NOMO-1 (cell line): ENCODE results near the gene TMEM108.

Experiments
- DNase-seq, 2 experiments: peaks; one replicate each; lab custom pipeline; 2025; ENCODE audit not compliant: unreplicated experiment in 2 of 2; lab: John Stamatoyannopoulos, UW

TMEM108 gene

DNA sequence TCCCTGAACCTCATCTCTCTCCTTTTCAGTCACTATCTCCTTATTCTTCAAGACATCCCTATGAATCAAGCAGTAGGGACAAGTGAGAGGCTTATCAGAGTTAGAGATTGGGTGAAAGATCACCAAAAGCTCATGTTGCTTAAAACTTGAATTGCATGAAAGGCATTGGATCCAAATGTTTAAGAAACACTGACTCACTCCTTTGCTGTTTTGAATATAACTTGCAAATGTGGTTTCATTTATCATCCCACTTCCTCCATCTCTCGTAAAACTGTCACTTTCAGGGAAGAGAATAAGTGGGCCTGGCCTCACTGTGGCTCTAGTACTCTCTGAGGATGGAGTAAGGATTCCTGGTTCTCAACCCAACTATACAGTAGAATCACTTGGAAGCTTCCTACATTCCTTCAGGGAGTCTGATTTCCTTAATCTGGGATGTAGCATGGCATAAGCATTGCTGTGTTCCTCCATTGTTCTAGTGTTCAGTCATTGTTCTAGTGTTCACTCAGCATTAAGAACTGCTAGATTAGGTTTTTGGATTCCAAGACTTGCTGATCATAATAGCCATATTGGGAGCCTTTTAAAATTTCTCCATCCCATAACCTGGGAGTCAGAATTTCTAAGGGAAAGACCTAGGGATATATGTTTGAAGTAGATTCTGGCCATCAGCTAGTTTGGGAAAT is 171.8 kb downstream of the TMEM108 start:
- DNase-seq, result peak; percentile 84 to 99

GRCh38 chr3:133210656-133211055 is 172.5 kb downstream of the TMEM108 start:
- no peak for DNase-seq

GRCh38 chr3:133211449-133211848 is 173.3 kb downstream of the TMEM108 start:
- peak; percentile 96 to 100 for DNase-seq

DNA sequence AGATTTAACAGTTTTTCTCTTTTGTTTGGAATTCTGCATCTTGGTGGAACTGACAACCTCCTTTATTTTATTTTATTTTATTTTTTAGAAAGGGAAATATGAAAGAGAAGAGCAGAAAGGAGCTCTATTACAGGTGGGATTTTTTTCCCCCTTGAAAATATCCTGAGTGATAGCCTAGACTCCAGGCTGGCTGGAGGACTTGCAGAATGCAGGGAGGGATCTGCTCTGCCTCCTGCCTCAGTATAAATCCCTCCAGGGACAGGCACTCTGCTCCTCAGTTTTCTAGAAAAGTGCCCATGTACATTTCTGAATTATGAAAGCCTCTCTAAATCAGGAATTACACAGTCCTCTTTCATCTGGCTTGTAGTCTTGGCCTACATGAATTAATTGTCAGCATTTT is 173.7 kb downstream of the TMEM108 start:
- DNase-seq, result no peak

- no peak for DNase-seq
Measured at GRCh38 chr3:133213937-133214336, 175.7 kb downstream of the TMEM108 start.

GRCh38 chr3:133227813-133228212 is 189.6 kb downstream of the TMEM108 start:
- DNase-seq, result no peak

- no peak for DNase-seq
Measured at GRCh38 chr3:133230195-133230594, 192.0 kb downstream of the TMEM108 start.

DNA sequence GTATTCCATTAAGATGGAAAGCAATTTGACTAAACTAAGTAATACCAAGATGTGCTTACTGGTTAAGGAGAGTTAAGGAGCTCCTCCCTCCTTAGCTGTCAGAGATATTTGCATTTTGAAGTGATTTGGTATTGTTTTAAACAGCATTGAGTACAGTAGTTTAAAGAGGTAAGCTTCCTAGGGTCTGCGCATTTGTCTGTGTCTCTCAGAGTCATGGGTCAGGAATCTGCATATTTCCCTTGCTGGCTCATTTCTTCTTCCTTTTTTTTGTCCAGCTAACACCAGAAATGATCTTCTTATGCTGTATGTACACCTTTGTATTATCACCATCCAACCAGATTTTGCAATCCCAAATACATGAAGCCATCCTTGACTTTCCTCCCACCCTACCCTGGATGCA is 198.7 kb downstream of the TMEM108 start:
- DNase-seq, result no peak

- DNase-seq, result no peak
Measured at GRCh38 chr3:133237380-133237779, 199.2 kb downstream of the TMEM108 start.

DNA sequence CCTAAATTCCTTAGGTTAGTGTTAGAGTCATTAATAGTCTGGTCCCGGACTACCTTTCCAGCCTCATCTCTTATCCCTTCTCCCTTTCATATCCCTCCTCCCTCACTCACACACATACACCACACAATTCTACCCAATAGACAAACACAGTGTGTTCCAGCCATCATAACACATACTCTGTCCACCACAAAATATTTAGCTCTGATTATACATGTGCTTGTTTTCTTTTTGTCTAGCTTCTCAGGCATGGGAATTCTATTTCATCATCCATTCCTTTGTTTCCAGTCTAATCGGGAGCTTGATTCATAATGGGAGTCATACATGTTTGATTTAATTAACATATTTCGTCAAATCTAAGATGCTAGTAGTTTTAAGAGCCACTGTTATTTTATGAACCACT is 199.8 kb downstream of the TMEM108 start:
- DNase-seq, result no peak

GRCh38 chr3:133246119-133246518 is 207.9 kb downstream of the TMEM108 start:
- DNase-seq, result no peak

GRCh38 chr3:133246773-133247172 is 208.6 kb downstream of the TMEM108 start:
- no peak for DNase-seq

- DNase-seq, result no peak
Measured at GRCh38 chr3:133248389-133248788, 210.2 kb downstream of the TMEM108 start.

DNA sequence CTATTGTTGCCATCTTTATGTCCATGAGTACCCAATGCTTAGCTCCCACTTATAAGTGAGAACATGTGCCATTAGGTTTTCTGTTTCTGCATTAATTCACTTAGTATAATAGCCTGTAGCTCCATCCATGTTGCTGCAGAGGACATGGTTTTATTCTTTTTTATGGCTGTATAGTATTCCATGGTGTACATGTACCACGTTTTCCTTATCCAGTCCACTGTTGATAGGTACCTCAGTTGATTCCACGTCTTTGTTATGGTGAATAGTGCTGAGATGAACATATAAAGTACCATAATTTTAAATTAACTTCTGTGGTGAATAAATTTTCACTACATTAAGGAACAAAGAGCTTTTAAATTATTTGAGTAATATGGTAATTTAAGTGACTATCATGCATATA is 211.3 kb downstream of the TMEM108 start:
- DNase-seq, result no peak

GRCh38 chr3:133254151-133254550 is 216.0 kb downstream of the TMEM108 start:
- no peak for DNase-seq

DNA sequence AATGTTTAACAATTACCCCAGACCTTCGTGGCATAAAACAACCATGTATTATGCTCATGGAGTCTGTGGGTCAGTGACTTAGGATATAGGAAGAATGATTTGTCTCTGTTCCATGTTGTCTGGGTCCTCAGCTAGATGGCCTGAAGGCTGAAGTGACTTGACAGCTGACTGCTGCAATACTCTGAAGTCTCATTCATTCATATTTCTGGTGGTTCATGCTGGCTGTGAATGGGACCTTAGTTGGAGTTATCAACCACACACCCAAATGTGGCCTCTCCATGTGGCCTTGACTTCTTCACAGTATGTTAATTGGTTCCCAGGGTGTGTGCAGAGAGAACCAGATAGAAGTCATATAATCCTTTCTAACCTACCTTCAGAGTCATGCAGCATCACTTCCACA is 216.5 kb downstream of the TMEM108 start:
- no peak for DNase-seq

DNA sequence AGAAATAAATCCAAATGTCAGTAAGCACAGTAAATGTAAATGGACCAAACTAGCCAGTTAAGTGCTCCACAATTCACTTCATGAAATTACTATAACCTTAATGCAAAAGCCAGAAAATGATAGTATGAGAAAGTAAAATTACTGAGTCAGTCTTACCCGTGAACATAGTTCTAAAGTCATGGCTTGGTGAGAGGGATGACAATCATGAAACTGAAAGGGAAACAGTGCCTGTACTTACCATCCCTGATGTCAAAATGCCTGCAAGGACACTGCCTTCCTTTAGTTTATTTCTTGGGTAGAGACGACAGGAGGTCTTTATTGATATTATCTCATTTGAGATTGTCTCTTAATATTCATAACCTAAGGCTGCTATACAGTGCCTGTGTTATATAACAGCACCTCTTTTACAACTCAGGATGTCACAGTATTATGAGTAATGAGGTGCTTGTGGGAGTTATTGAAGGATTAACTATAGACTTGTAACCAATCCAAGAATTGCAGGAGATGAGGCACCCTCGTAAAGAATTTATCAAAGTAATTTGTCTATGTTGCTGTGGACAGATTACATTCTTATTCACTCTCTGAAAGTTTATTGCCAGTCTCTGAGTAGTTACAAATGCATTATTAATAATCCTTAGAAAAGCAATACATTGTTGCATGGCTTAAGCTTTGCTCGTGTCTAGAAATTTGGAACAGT is 218.7 kb downstream of the TMEM108 start:
- DNase-seq, result no peak

GRCh38 chr3:133258358-133258757 is 220.2 kb downstream of the TMEM108 start:
- no peak for DNase-seq

GRCh38 chr3:133259767-133260166 is 221.6 kb downstream of the TMEM108 start:
- no peak for DNase-seq

DNA sequence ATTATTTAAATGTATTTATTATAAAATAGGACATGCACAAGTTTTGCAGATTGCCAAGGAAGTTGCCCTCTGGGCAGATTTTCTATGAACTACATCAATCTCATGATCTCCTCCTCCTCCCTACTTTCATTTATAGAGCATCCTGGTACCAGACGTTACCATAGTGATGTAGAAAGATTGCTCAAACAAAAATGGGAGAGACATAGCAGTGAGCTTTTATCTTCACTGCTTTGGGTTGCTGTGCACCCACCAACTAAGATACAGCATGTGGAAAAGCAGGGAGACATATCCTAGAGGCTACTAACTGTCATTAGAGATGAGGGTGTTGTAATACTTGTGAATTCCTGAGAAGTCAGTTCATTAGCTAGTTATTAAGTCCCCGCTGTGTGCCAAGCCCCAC is 224.1 kb downstream of the TMEM108 start:
- no peak for DNase-seq

DNA sequence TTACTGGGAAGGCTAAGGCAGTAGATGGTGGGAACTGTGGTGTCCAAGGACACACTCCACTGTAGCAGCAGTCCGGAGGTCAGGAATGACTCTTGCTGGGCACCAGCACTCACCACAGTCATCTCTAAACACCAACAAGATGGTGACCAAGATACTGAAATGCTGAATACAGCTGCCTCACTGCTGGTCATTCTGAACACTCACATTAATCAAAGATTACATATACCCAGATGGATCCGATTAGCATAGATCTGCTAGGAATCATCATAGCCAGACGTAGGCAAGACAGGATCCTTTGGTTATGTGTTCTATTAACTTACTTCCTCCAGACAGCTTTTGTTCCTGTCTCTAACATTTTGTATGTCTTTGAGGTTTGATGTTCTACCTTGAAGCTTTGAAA is 226.7 kb downstream of the TMEM108 start:
- DNase-seq, result no peak

- DNase-seq, result no peak
Measured at GRCh38 chr3:133268726-133269134, 230.5 kb downstream of the TMEM108 start.

- no peak for DNase-seq
Measured at GRCh38 chr3:133269393-133269792, 231.2 kb downstream of the TMEM108 start.
